ENCODE data around the gene LITAFD. TPM values are rescaled to one million over a fixed set of nuclear protein-coding genes. Genes with fewer than 3 reads are reported as not detected.
A peak's percentile ranks its signal among the peaks of the same experiment; 100 is the strongest.

LITAFD gene
- total and polyA plus RNA-seq, 4 donors, result not detected

GRCh38 chr16:8900343-8900742 is 18.2 kb downstream of the LITAFD start:
- no peak overlapping the region for H3K4me3 ChIP-seq
- H3K27me3 ChIP-seq (ENCODE audit: control insufficient read depth in 3 of 3, insufficient read depth in 3 of 3, low read length in 2 of 3), result no peaks in the 10 kb centered on the region
- 84 to 92% methylated on average over 5 of the region's 5 CpGs for WGBS, 2 donors
- ATAC-seq (ENCODE audit: insufficient read depth, low FRiP score) (no peak), DNase-seq (no peak)
- no peaks in the 10 kb centered on the region for H3K9me3 ChIP-seq (ENCODE audit: control insufficient read depth in 4 of 4, insufficient read depth in 3 of 4, low read length in 3 of 4)
- peaks cover 52 to 77% (median 68%) of the 10 kb centered on the region in 4 donors for H3K36me3 ChIP-seq (ENCODE audit: control insufficient read depth in 4 of 4, insufficient read depth in 4 of 4, low read length in 4 of 4)
- no peak for TF ChIP-seq CTCF (IDR thresholded peaks at IDR 0.05; ENCODE audit: control extremely low read depth, extremely low read depth)
- no peaks in the 10 kb centered on the region for H3K4me1 ChIP-seq (ENCODE audit: control insufficient read depth in 5 of 5, insufficient read depth in 5 of 5, low read length in 5 of 5)
- H3K9ac ChIP-seq (ENCODE audit: insufficient read depth in 1 of 2, low read length in 2 of 2), result no peak overlapping the region
- H3K27ac ChIP-seq (ENCODE audit: low read depth in 1 of 2, low read length in 1 of 2), result no peak overlapping the region

DNA sequence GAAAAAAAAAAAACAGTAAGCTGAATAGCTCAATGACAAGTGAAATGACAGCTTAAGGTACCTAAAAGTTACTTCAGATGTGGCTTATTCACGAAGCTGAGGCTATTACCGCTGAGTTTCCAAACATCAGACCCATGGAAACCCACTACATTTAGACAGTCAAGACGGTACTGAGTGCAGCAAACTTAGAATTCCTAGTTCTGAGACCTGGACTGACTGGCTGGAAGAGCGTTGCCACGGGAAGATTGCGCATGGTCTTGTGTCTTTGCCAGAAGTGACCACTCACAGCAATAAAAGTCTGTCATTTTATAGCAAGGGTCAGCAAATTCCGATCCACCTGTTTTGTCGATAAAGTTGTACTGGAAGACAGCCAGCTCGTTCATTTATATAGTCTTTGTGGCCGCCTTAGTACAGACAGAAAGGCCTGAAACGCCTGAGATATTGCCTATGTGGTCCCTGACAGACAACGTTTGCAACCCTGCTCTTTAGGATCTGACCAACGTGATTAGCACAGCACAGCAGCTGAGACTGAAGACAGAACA is 19.2 kb downstream of the LITAFD start:
- peaks cover 54 to 82% (median 71%) of the 10 kb centered on the region in 4 donors for H3K36me3 ChIP-seq (ENCODE audit: control insufficient read depth in 4 of 4, insufficient read depth in 4 of 4, low read length in 4 of 4)

DNA sequence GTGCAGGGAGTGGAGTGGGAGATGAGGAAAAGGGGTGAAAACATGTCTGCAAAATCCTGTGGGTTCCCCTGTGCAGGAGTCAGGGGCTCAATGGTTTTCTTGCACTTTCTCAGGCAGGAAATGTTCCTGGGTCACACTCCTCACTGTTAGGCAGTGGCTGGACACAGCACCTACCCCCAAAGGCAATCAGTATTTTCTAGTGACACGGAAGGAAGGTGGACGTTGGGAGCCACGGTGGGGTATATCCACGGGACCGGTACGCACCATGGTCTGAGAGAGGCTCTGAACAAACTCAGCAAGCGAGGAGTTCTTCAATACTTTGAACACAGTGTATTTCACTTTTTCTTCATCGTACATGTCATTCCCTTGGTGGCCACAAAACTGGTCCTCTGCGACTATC is 20.9 kb downstream of the LITAFD start:
- Histone ChIP-seq H3K27ac (ENCODE audit: low read depth in 1 of 2, low read length in 1 of 2) (peak overlapping the region in 1 of 2 donors; percentile 28), H3K27me3 (ENCODE audit: control insufficient read depth in 3 of 3, insufficient read depth in 3 of 3, low read length in 2 of 3) (no peaks in the 10 kb centered on the region), H3K4me3 (no peak overlapping the region), H3K4me1 (ENCODE audit: control insufficient read depth in 5 of 5, insufficient read depth in 5 of 5, low read length in 5 of 5) (no peaks in the 10 kb centered on the region), H3K9me3 (ENCODE audit: control insufficient read depth in 4 of 4, insufficient read depth in 3 of 4, low read length in 3 of 4) (no peaks in the 10 kb centered on the region), H3K36me3 (ENCODE audit: control insufficient read depth in 4 of 4, insufficient read depth in 4 of 4, low read length in 4 of 4) (peaks cover 46 to 75% (median 63%) of the 10 kb centered on the region in 4 donors), H3K9ac (ENCODE audit: insufficient read depth in 1 of 2, low read length in 2 of 2) (no peak overlapping the region)
- 96 to 98% methylated on average over 9 of the region's 9 CpGs for WGBS, 2 donors
- no peak for TF ChIP-seq CTCF (IDR thresholded peaks at IDR 0.05; ENCODE audit: control extremely low read depth, extremely low read depth)
- ATAC-seq (ENCODE audit: insufficient read depth, low FRiP score) (no peak), DNase-seq (no peak)

More for the DNA sequence above, 19.2 kb downstream of the LITAFD start:
- no peak for ATAC-seq (ENCODE audit: insufficient read depth, low FRiP score)
- TF ChIP-seq CTCF (IDR thresholded peaks at IDR 0.05; ENCODE audit: control extremely low read depth, extremely low read depth), result no peak
- Histone ChIP-seq H3K4me1 (ENCODE audit: control insufficient read depth in 5 of 5, insufficient read depth in 5 of 5, low read length in 5 of 5) (no peaks in the 10 kb centered on the region), H3K27me3 (ENCODE audit: control insufficient read depth in 3 of 3, insufficient read depth in 3 of 3, low read length in 2 of 3) (no peaks in the 10 kb centered on the region), H3K27ac (ENCODE audit: low read depth in 1 of 2, low read length in 1 of 2) (no peak overlapping the region), H3K9me3 (ENCODE audit: control insufficient read depth in 4 of 4, insufficient read depth in 3 of 4, low read length in 3 of 4) (no peaks in the 10 kb centered on the region), H3K9ac (ENCODE audit: insufficient read depth in 1 of 2, low read length in 2 of 2) (no peak overlapping the region), H3K4me3 (no peak overlapping the region)
- no peak for DNase-seq
- WGBS, 2 donors, result 85 to 88% methylated on average over 13 of the region's 13 CpGs

GRCh38 chr16:8904018-8904430 is 21.9 kb downstream of the LITAFD start:
- H3K9me3 ChIP-seq (ENCODE audit: control insufficient read depth in 4 of 4, insufficient read depth in 3 of 4, low read length in 3 of 4), result no peaks in the 10 kb centered on the region
- H3K27me3 ChIP-seq (ENCODE audit: control insufficient read depth in 3 of 3, insufficient read depth in 3 of 3, low read length in 2 of 3), result no peaks in the 10 kb centered on the region
- no peak for ATAC-seq (ENCODE audit: insufficient read depth, low FRiP score)
- WGBS, 2 donors, result 94 to 98% methylated on average over 8 of the region's 8 CpGs
- no peaks in the 10 kb centered on the region for H3K4me1 ChIP-seq (ENCODE audit: control insufficient read depth in 5 of 5, insufficient read depth in 5 of 5, low read length in 5 of 5)
- H3K36me3 ChIP-seq (ENCODE audit: control insufficient read depth in 4 of 4, insufficient read depth in 4 of 4, low read length in 4 of 4), result peaks cover 45 to 74% (median 59%) of the 10 kb centered on the region in 4 donors
- no peak overlapping the region for H3K4me3 ChIP-seq
- no peak overlapping the region for H3K9ac ChIP-seq (ENCODE audit: insufficient read depth in 1 of 2, low read length in 2 of 2)
- no peak for DNase-seq
- no peak overlapping the region for H3K27ac ChIP-seq (ENCODE audit: low read depth in 1 of 2, low read length in 1 of 2)
- no peak for TF ChIP-seq CTCF (IDR thresholded peaks at IDR 0.05; ENCODE audit: control extremely low read depth, extremely low read depth)
